Epidermal melanocyte (primary cell): ENCODE measurements around the gene PBOV1.

ENCODE experiments used
- DNase-seq: peaks from one replicate; pipeline ENCODE4 v3.0.0; 2011; ENCODE audit warnings: low spot score; ENCODE audit not compliant: insufficient read length

PBOV1 gene

GRCh38 chr6:138205437-138206094, 12.7 kb downstream of the PBOV1 start:
- no peak for DNase-seq

- DNase-seq = no peak
Observed at GRCh38 chr6:138204792-138205384, 13.4 kb downstream of the PBOV1 start.

GRCh38 chr6:138204303-138204702, 14.0 kb downstream of the PBOV1 start:
- DNase-seq = no peak

GRCh38 chr6:138203315-138203714, 15.0 kb downstream of the PBOV1 start:
- DNase-seq = no peak

- DNase-seq = no peak
Observed at GRCh38 chr6:138201836-138202235, 16.5 kb downstream of the PBOV1 start.

- DNase-seq = no peak
Observed at GRCh38 chr6:138198430-138199091, 19.7 kb downstream of the PBOV1 start.

- no peak for DNase-seq
Observed at GRCh38 chr6:138197570-138197969, 20.7 kb downstream of the PBOV1 start.

GRCh38 chr6:138196122-138196738, 22.1 kb downstream of the PBOV1 start:
- no peak for DNase-seq

GRCh38 chr6:138194287-138194686, 24.0 kb downstream of the PBOV1 start:
- no peak for DNase-seq

- DNase-seq = no peak
Observed at GRCh38 chr6:138188278-138188941, 29.9 kb downstream of the PBOV1 start.

- DNase-seq = no peak
Observed at GRCh38 chr6:138187156-138187555, 31.1 kb downstream of the PBOV1 start.

- no peak for DNase-seq
Observed at GRCh38 chr6:138184230-138184629, 34.1 kb downstream of the PBOV1 start.

GRCh38 chr6:138183790-138184134, 34.5 kb downstream of the PBOV1 start:
- no peak for DNase-seq

- peak; percentile 56 for DNase-seq
Observed at GRCh38 chr6:138182939-138183789, 35.1 kb downstream of the PBOV1 start.

- no peak for DNase-seq
Observed at GRCh38 chr6:138176652-138177232, 41.5 kb downstream of the PBOV1 start.

GRCh38 chr6:138175596-138175995, 42.7 kb downstream of the PBOV1 start:
- DNase-seq = no peak
